ENCODE data around the gene CACHD1. TPM values are rescaled to one million over a fixed set of nuclear protein-coding genes. Genes with fewer than 3 reads are reported as not detected.

CACHD1 gene
- total and polyA plus RNA-seq, 2 of the 8 experiments (the other 6 are each of a cell fraction or from before 2014, with no cell fraction given) = 22.2 to 42.5 TPM

- Histone ChIP-seq H2BK12ac (ENCODE audit: low read depth, low read length) (no peak overlapping the region), H4K5ac (ENCODE audit: insufficient read length, low read depth, low read length) (no peak overlapping the region), H2BK5ac (ENCODE audit: low read depth, low read length) (no peak overlapping the region), H4K91ac (replicated peaks; ENCODE audit: insufficient read length, low read length) (no peak overlapping the region), H2AK5ac (ENCODE audit: low read depth, low read length) (no peak overlapping the region), H3K79me2 (ENCODE audit: control insufficient read depth in 1 of 2, insufficient read depth in 2 of 2, low read length in 2 of 2) (peaks cover 4 to 71% of the 10 kb centered on the region in 2 experiments; a peak in 3 of 4 replicates), H3K18ac (ENCODE audit: extremely low read depth, low read length) (no peak overlapping the region), H2BK120ac (replicated peaks; ENCODE audit: low read depth, low read length) (no peak overlapping the region), H4K20me1 (replicated peaks in 1 of 2; ENCODE audit: control insufficient read depth in 1 of 2, insufficient read depth in 2 of 2, low read length in 2 of 2) (peaks cover 2 to 11% of the 10 kb centered on the region in 2 experiments), H3K4me3 (ENCODE audit: extremely low read depth in 1 of 4, insufficient read depth in 2 of 4, low read depth in 3 of 4, low read length in 4 of 4) (no peak overlapping the region), H3K23me2 (ENCODE audit: low read depth, low read length) (no peaks in the 10 kb centered on the region), H4K8ac (ENCODE audit: extremely low read depth, insufficient read depth, low read length) (no peak overlapping the region), H3K27ac (ENCODE audit: low read depth, low read length) (no peak overlapping the region), H2BK20ac (ENCODE audit: low read length) (no peak overlapping the region), H3K36me3 (ENCODE audit: control insufficient read depth in 2 of 4, insufficient read depth in 4 of 4, low read length in 3 of 4) (peaks cover 0 to 13% (median 7%) of the 10 kb centered on the region in 4 experiments; a peak in 3 of 8 replicates), H3K4ac (replicated peaks; ENCODE audit: insufficient read length, low read depth, low read length) (no peak overlapping the region), H3K4me1 (replicated peaks in 1 of 4; ENCODE audit: control insufficient read depth in 3 of 4, insufficient read depth in 4 of 4, low read length in 3 of 4) (peaks cover 0 to 1% (median under 1%) of the 10 kb centered on the region in 4 experiments; a peak in 3 of 7 replicates), H3K14ac (ENCODE audit: insufficient read length) (no peak overlapping the region), H3K9ac (replicated peaks in 1 of 4; ENCODE audit: extremely low read depth in 1 of 4, low read depth in 3 of 4, low read length in 3 of 4) (no peak overlapping the region), H3K79me1 (ENCODE audit: low read depth, low read length) (no peaks in the 10 kb centered on the region; the same call in 1 of the 2 replicates), H3K27me3 (replicated peaks in 1 of 4; ENCODE audit: control insufficient read depth in 3 of 4, extremely low read depth in 1 of 4, insufficient read depth in 3 of 4, low read length in 3 of 4) (no peaks in the 10 kb centered on the region), H3K9me3 (ENCODE audit: insufficient read depth in 2 of 2, low read depth in 1 of 2, low read length in 1 of 2) (no peaks in the 10 kb centered on the region), H2AFZ (ENCODE audit: low read length) (no peak overlapping the region), H3K23ac (ENCODE audit: insufficient read length) (no peak overlapping the region), H3K4me2 (ENCODE audit: insufficient read depth in 1 of 2, low read depth in 2 of 2, low read length in 2 of 2) (no peak overlapping the region), H3K56ac (replicated peaks; ENCODE audit: insufficient read length, low read depth, low read length) (no peak overlapping the region), H2BK15ac (ENCODE audit: low read length) (no peak overlapping the region)
- FAIRE-seq = no peak
- CTCF ChIA-PET (ENCODE audit: partially characterized antibody) = no interaction called here
- TF ChIP-seq KDM1A (IDR thresholded peaks at IDR 0.05; ENCODE audit: borderline replicate concordance, low read length) = no peak
- no peak for TF ChIP-seq FOSL1 (IDR thresholded peaks at IDR 0.05; ENCODE audit: insufficient read depth, low read depth, low read length)
- no peak for TF ChIP-seq CHD2 (IDR thresholded peaks at IDR 0.05; ENCODE audit: low read length)
- no peak for TF ChIP-seq PHF8 (conservative IDR thresholded peaks at IDR 0.05; ENCODE audit: low read depth, low read length)
- TF ChIP-seq NRF1 (IDR thresholded peaks at IDR 0.05; ENCODE audit: low read depth, low read length) = no peak
- TF ChIP-seq SIX5 (IDR thresholded peaks at IDR 0.05; ENCODE audit: low read depth, low read length) = no peak
- no peak for TF ChIP-seq GABPA (IDR thresholded peaks at IDR 0.05; ENCODE audit: borderline replicate concordance, insufficient read depth, low read length)
- 78% methylated on average over 5 of the region's 5 CpGs; no CpG with 5 or more reads in 1 of the 2 experiments for WGBS, 2 experiments (ENCODE audit: extremely low coverage in 1 of 2, insufficient coverage in 1 of 2, insufficient read length in 1 of 2, insufficient replicate concordance in 2 of 2, low coverage in 1 of 2, low lambda C conversion rate in 2 of 2, missing lambda C conversion rate in 1 of 2)
- POLR2A ChIA-PET (ENCODE audit: partially characterized antibody) = no interaction called here
- no peak for DNase-seq (ENCODE audit: low read depth in 1 of 2, low spot score in 2 of 2)
Measured at GRCh38 chr1:64550510-64550909, 80.6 kb downstream of the CACHD1 start.

All from H1 (cell line).